GM15510 (cell line): ENCODE data around the gene UGT1A10.

Experiments
- POLR2A ChIP-seq: IDR thresholded peaks from 3 replicates; pipeline ENCODE4 v1.6.1; 2011; ENCODE audit warnings: borderline replicate concordance; ENCODE audit not compliant: insufficient read length; ENCODE audit errors: extremely low read depth

Gene UGT1A10

GRCh38 chr2:233775414-233775813 is 139.2 kb downstream of the UGT1A10 start:
- no peak for TF ChIP-seq POLR2A

- TF ChIP-seq POLR2A, result no peak
Observed at GRCh38 chr2:233778030-233778429, 141.8 kb downstream of the UGT1A10 start, which contains the start of gene MROH2A. TSS of gene MROH2A (plus strand) at chr2:233778330. CDS start at chr2:233779359, 1,029 bp downstream.

GRCh38 chr2:233779722-233780121 is 143.5 kb downstream of the UGT1A10 start:
- no peak for TF ChIP-seq POLR2A

GRCh38 chr2:233780771-233781170 is 144.5 kb downstream of the UGT1A10 start:
- TF ChIP-seq POLR2A, result no peak

- TF ChIP-seq POLR2A, result no peak
Observed at GRCh38 chr2:233789554-233789953, 153.3 kb downstream of the UGT1A10 start.

- TF ChIP-seq POLR2A, result no peak
Observed at GRCh38 chr2:233791151-233791882, 155.1 kb downstream of the UGT1A10 start.

GRCh38 chr2:233791883-233792329 is 155.7 kb downstream of the UGT1A10 start:
- no peak for TF ChIP-seq POLR2A

GRCh38 chr2:233792720-233793119 is 156.5 kb downstream of the UGT1A10 start:
- TF ChIP-seq POLR2A, result no peak

GRCh38 chr2:233793465-233794127 is 157.3 kb downstream of the UGT1A10 start:
- TF ChIP-seq POLR2A, result no peak

GRCh38 chr2:233794128-233794658 is 157.9 kb downstream of the UGT1A10 start:
- TF ChIP-seq POLR2A, result no peak

GRCh38 chr2:233795735-233796171 is 159.5 kb downstream of the UGT1A10 start:
- TF ChIP-seq POLR2A, result no peak

- TF ChIP-seq POLR2A, result no peak
Observed at GRCh38 chr2:233796254-233796653, 160.0 kb downstream of the UGT1A10 start.

- no peak for TF ChIP-seq POLR2A
Observed at GRCh38 chr2:233798335-233799086, 162.3 kb downstream of the UGT1A10 start.

GRCh38 chr2:233799087-233799665 is 162.9 kb downstream of the UGT1A10 start:
- TF ChIP-seq POLR2A, result no peak
